Astrocyte (in vitro differentiated cells and primary cell): Measurements from ENCODE around the gene RNPS1. TPM values are rescaled to one million over a fixed set of nuclear protein-coding genes. Genes with fewer than 3 reads are reported as not detected.

Experiments
- DNase-seq: peaks from one replicate; pipeline ENCODE4 v3.0.0-alpha.2; 2010; ENCODE audit warnings: low read depth
- FAIRE-seq: peaks from 2 replicates; lab custom pipeline; 2011; peaks lifted over from hg19 to GRCh38; lab: Jason Lieb, UNC
- H2AFZ ChIP-seq: 2 replicates; pipeline ENCODE4 v1.6.0; 2012; ENCODE audit warnings: low read depth, low read length, inconsistent platforms
- H3K27ac ChIP-seq: 2 replicates; pipeline ENCODE4 v1.5.1; 2011; ENCODE audit warnings: low read depth, low read length, inconsistent platforms
- H3K27me3 ChIP-seq: 2 replicates; pipeline ENCODE4 v1.6.0; 2011; ENCODE audit warnings: low read length, inconsistent platforms; ENCODE audit not compliant: insufficient read depth
- H3K36me3 ChIP-seq: 2 replicates; pipeline ENCODE4 v1.5.1; 2011; ENCODE audit warnings: low read length, inconsistent platforms; ENCODE audit not compliant: insufficient read depth
- H3K4me1 ChIP-seq: 2 replicates; pipeline ENCODE4 v1.5.1; 2011; ENCODE audit warnings: low read length, inconsistent platforms; ENCODE audit not compliant: insufficient read depth
- H3K4me2 ChIP-seq: 2 replicates; pipeline ENCODE4 v1.6.0; 2012; ENCODE audit warnings: low read length, inconsistent platforms
- H3K4me3 ChIP-seq: 2 replicates; pipeline ENCODE4 v1.5.1; 2011; ENCODE audit warnings: low read depth, mild to moderate bottlenecking, low read length, inconsistent platforms; ENCODE audit not compliant: insufficient read depth
- H3K79me2 ChIP-seq: 2 replicates; pipeline ENCODE4 v1.6.0; 2012; ENCODE audit warnings: mild to moderate bottlenecking, low read length, inconsistent platforms; ENCODE audit not compliant: insufficient read depth
- H3K9ac ChIP-seq: 2 replicates; pipeline ENCODE4 v1.6.0; 2012; ENCODE audit warnings: mild to moderate bottlenecking, low read length, inconsistent platforms
- H3K9me3 ChIP-seq: 2 replicates; pipeline ENCODE4 v1.5.1; 2012; ENCODE audit warnings: low read depth, mild to moderate bottlenecking, low read length, inconsistent platforms; ENCODE audit not compliant: insufficient read depth
- H4K20me1 ChIP-seq: 2 replicates; pipeline ENCODE4 v1.6.0; 2012; ENCODE audit warnings: low read length, inconsistent platforms; ENCODE audit not compliant: insufficient read depth
- H3K27ac Mint-ChIP-seq: one replicate; pipeline ENCODE4 v1.8.0; 2021; ENCODE audit warnings: mild to moderate bottlenecking, mixed read lengths; ENCODE audit not compliant: unreplicated experiment
- H3K27me3 Mint-ChIP-seq: one replicate; pipeline ENCODE4 v1.8.0; 2021; ENCODE audit warnings: low read depth, mixed read lengths; ENCODE audit not compliant: unreplicated experiment
- H3K36me3 Mint-ChIP-seq: one replicate; pipeline ENCODE4 v1.8.0; 2021; ENCODE audit warnings: low read depth, mixed read lengths; ENCODE audit not compliant: unreplicated experiment
- H3K4me1 Mint-ChIP-seq: one replicate; pipeline ENCODE4 v1.8.0; 2021; ENCODE audit warnings: low read depth, mixed read lengths; ENCODE audit not compliant: unreplicated experiment
- H3K4me3 Mint-ChIP-seq: one replicate; pipeline ENCODE4 v1.8.0; 2021; ENCODE audit warnings: mild to moderate bottlenecking, moderate library complexity, mixed read lengths; ENCODE audit not compliant: unreplicated experiment
- H3K9me3 Mint-ChIP-seq: one replicate; pipeline ENCODE4 v1.8.0; 2021; ENCODE audit warnings: mild to moderate bottlenecking, mixed read lengths; ENCODE audit not compliant: unreplicated experiment
- EZH2 ChIP-seq: IDR thresholded peaks from 2 replicates; pipeline ENCODE4 v1.6.1; 2012; ENCODE audit warnings: mild to moderate bottlenecking, low read length, inconsistent platforms; ENCODE audit not compliant: insufficient read depth
- total RNA-seq: library from RNA; stranded (reverse); gene quantifications from 2 replicates; pipeline ENCODE4 v1.2.1, GENCODE V29; 2021
- TF ChIP-seq, protein P1 (sequence below): IDR thresholded peaks from 2 replicates; pipeline ENCODE4 v1.5.1; 2011; ENCODE audit warnings: low read depth, mild to moderate bottlenecking, inconsistent platforms, low read length, moderate library complexity; ENCODE audit not compliant: insufficient read depth

The RNPS1 gene
- total RNA-seq, 1 donor from 2014 or later, result 209 TPM

GRCh38 chr16:2235234-2235651 lies 32.7 kb downstream of the RNPS1 start:
- DNase-seq (no peak), FAIRE-seq (no peak)
- Histone ChIP-seq H3K9me3 (no peaks in the 10 kb centered on the region), H2AFZ (no peak overlapping the region), H3K27me3 (peaks cover 4% of the 10 kb centered on the region), H3K9ac (no peak overlapping the region), H3K27ac (no peak overlapping the region), H3K4me2 (no peak overlapping the region), H3K36me3 (peaks cover 4% of the 10 kb centered on the region), H4K20me1 (peaks cover 39% of the 10 kb centered on the region), H3K4me3 (no peak overlapping the region), H3K79me2 (no peaks in the 10 kb centered on the region), H3K4me1 (peaks cover 10% of the 10 kb centered on the region)
- no peaks in the 10 kb centered on the region for H3K27me3 Mint-ChIP-seq
- H3K36me3 Mint-ChIP-seq, result peaks cover 3% of the 10 kb centered on the region
- H3K27ac Mint-ChIP-seq, result no peak overlapping the region
- no peaks in the 10 kb centered on the region for H3K9me3 Mint-ChIP-seq
- H3K4me3 Mint-ChIP-seq, result no peak overlapping the region
- no peaks in the 10 kb centered on the region for H3K4me1 Mint-ChIP-seq
- TF ChIP-seq EZH2, result no peak
- TF ChIP-seq, protein P1, sequence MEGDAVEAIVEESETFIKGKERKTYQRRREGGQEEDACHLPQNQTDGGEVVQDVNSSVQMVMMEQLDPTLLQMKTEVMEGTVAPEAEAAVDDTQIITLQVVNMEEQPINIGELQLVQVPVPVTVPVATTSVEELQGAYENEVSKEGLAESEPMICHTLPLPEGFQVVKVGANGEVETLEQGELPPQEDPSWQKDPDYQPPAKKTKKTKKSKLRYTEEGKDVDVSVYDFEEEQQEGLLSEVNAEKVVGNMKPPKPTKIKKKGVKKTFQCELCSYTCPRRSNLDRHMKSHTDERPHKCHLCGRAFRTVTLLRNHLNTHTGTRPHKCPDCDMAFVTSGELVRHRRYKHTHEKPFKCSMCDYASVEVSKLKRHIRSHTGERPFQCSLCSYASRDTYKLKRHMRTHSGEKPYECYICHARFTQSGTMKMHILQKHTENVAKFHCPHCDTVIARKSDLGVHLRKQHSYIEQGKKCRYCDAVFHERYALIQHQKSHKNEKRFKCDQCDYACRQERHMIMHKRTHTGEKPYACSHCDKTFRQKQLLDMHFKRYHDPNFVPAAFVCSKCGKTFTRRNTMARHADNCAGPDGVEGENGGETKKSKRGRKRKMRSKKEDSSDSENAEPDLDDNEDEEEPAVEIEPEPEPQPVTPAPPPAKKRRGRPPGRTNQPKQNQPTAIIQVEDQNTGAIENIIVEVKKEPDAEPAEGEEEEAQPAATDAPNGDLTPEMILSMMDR, result no peak

GRCh38 chr16:2234813-2235170 lies 33.1 kb downstream of the RNPS1 start:
- Histone ChIP-seq H3K27ac (no peak overlapping the region), H3K4me2 (no peak overlapping the region), H3K79me2 (no peaks in the 10 kb centered on the region), H4K20me1 (peaks cover 42% of the 10 kb centered on the region), H3K36me3 (peaks cover 4% of the 10 kb centered on the region), H3K4me3 (no peak overlapping the region), H3K9ac (no peak overlapping the region), H3K27me3 (peaks cover 4% of the 10 kb centered on the region), H2AFZ (no peak overlapping the region), H3K4me1 (peaks cover 10% of the 10 kb centered on the region), H3K9me3 (no peaks in the 10 kb centered on the region)
- Mint-ChIP-seq H3K27ac (no peak overlapping the region), H3K36me3 (peaks cover 6% of the 10 kb centered on the region), H3K27me3 (no peaks in the 10 kb centered on the region), H3K4me1 (no peaks in the 10 kb centered on the region), H3K9me3 (no peaks in the 10 kb centered on the region), H3K4me3 (no peak overlapping the region)
- DNase-seq (no peak), FAIRE-seq (no peak)
- TF ChIP-seq, protein P1, result no peak
- no peak for TF ChIP-seq EZH2

DNA sequence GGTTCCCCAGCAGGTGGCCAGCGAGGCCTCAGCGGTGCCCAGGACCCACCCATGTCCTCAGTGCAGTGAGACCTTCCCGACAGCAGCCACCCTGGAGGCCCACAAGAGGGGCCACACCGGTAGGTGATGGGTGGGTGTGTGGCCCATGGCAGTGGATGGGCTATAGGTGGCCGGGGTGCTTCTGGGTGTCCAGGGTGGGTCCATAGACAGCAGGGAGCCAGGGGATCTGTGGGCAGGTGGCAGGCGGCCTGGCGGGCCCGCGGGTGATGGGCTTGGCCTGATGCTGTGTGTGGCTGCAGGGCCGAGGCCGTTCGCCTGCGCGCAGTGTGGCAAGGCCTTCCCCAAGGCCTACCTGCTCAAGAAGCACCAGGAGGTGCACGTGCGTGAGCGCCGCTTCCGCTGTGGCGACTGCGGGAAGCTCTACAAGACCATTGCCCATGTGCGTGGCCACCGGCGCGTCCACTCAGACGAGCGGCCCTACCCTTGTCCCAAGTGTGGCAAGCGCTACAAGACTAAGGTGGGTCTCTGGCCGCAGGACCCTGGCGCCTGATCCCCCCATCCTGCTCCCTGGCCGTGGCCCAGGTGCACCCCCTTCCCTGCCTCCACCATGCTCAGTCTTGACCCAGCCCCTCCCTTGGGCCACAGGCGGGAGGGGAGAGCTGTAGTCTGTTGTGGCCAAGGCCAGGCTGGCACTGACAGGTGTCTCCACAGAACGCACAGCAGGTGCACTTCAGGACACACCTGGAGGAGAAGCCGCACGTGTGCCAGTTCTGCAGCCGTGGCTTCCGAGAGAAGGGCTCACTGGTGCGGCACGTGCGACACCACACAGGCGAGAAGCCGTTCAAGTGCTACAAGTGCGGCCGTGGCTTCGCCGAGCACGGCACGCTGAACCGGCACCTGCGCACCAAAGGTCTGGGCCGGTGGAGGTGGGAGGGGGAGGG lies 33.8 kb downstream of the RNPS1 start:
- H3K9ac ChIP-seq, result no peak overlapping the region
- peaks cover 10% of the 10 kb centered on the region for H3K4me1 ChIP-seq
- H3K36me3 ChIP-seq, result peaks cover 4% of the 10 kb centered on the region
- Mint-ChIP-seq H3K27ac (no peak overlapping the region), H3K9me3 (no peaks in the 10 kb centered on the region), H3K4me1 (no peaks in the 10 kb centered on the region), H3K27me3 (no peaks in the 10 kb centered on the region), H3K4me3 (no peak overlapping the region), H3K36me3 (peaks cover 2% of the 10 kb centered on the region)
- no peaks in the 10 kb centered on the region for H3K9me3 ChIP-seq
- H4K20me1 ChIP-seq, result peaks cover 44% of the 10 kb centered on the region
- H3K79me2 ChIP-seq, result peaks cover 2% of the 10 kb centered on the region
- peaks cover 4% of the 10 kb centered on the region for H3K27me3 ChIP-seq
- no peak overlapping the region for H3K4me2 ChIP-seq
- DNase-seq (no peak), FAIRE-seq (no peak)
- H3K27ac ChIP-seq, result no peak overlapping the region
- H3K4me3 ChIP-seq, result no peak overlapping the region
- H2AFZ ChIP-seq, result no peak overlapping the region
- no peak for TF ChIP-seq EZH2
- TF ChIP-seq, protein P1, result no peak
